ENCODE results near the gene MAP2K3.

The MAP2K3 gene

GRCh38 chr17:21282850-21283249, 1.7 kb upstream of the MAP2K3 start:
- DNase-seq (ENCODE audit: low spot score): no peak

GRCh38 chr17:21283482-21284318, 811 bp upstream of the MAP2K3 start:
- DNase-seq (ENCODE audit: low spot score): no peak

- no peak for DNase-seq (ENCODE audit: low spot score)
Observed at GRCh38 chr17:21285164-21286065, 904 bp downstream of the MAP2K3 start.

- DNase-seq (ENCODE audit: low spot score): peak; percentile 34
Observed at GRCh38 chr17:21286066-21286770, 1.7 kb downstream of the MAP2K3 start.

DNA sequence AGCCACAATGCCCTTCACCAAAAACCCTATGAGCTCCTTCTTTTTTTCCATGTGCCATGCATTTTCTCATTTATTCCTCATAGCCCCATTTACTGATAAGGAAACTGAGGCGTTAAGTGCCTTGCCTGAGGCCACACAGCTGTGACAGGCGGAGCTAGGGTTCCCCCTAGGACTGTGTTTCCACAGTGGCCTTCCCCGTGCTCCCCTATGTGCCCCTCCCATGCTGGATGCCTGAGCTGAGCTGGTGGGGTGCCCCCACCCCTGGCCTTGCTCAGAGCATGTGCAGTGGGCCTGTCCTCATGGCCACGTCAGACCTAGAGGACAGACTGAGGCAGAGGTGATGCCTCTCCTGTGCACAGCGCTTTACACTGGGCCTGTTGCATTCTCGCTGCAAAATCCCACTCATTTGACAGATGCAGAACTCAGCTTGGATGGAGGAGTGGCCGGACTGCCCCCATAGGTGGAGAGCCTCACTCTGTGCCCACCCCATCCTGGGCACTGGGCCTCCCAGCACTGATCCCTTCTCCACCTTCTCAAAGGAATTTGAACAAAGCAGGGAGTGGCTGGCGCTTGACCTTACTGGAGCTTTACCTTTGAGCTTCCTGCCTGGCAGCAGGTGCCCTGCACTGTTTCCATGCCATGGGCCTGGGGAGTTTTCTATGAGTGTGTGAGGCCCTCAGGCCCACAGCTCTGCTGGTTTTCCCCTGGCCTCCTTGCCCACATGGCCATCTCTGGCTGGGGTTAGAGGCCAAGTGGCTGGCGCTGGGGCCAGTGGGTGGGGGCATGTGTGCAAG, 2.6 kb downstream of the MAP2K3 start:
- no peak for DNase-seq (ENCODE audit: low spot score)

DNA sequence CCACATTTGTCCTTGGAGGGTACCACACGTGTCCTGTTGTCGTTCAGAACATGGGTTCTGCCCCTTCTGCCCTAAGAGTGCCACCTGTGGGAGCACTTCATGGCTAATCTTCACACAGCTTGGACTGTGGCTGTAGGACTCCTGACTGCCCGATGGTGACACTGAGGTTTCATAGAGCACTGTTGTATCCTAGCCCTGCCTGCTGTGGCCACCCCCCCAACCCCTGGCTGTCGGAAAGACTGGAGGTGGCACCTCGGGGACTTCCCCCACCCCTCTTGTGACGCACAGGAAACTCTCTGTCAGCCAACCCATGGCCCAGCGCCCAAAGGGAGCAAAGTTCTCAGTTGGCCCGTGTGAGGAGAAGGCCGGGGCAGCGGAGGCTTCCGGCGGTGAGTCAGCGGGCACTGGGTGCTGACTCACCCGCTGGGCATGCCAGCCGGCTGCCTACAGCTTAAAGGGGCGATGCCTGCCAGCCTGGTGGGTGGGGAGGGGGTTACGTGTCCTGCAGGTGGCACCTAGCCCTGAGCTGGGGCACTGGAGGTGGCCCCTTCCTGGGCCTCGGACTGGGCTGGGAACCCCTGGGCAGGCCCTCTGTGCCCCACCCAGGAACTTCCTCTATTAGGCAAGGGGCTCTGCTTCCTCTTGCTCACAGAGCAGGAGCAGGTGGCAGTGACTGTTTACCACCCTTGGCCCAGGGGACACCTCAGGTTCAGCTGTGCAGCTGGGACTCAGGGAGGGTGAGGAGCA, 3.4 kb downstream of the MAP2K3 start:
- peak; percentile 90 for DNase-seq (ENCODE audit: low spot score)

GRCh38 chr17:21288571-21289017, 4.1 kb downstream of the MAP2K3 start:
- DNase-seq (ENCODE audit: low spot score): no peak

DNA sequence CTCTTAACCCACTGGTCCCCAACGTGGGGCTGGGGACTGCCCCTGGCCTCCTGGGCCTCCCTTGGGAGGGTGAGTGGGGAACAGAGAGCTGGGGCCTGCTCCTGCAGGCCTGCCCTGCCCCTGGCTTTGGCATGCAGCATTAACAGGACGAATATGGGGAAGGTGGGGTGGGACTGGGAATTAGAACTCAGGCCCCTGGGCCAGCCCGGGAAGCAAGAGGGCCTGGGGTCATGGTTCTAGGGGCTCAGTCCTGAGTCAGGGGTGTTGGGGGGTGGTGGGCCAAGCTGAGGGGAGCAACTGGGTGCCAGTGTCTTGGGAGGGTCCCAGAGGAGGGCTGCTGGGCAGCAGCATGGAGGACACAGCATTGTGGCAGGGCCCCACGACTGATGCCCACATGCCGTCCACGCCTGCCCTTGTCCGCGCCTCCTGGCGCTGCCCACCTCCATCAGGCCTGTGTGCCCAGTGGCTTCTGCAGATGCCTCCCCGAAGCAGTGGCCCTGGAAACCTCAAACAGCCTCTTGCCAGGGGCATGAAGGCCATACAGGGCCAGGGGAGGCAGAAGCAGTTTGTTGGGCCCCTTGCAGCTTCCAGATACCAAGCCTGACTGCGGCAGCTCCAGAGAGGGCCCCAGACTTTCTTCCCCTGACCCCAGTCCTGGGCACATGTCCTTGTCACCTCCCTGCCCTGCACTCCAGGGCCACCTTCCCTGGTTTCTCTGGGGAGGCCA, 4.8 kb downstream of the MAP2K3 start:
- DNase-seq (ENCODE audit: low spot score): no peak

- no peak for DNase-seq (ENCODE audit: low spot score)
Observed at GRCh38 chr17:21289902-21290571, 5.5 kb downstream of the MAP2K3 start.

GRCh38 chr17:21291357-21291756, 6.8 kb downstream of the MAP2K3 start:
- no peak for DNase-seq (ENCODE audit: low spot score)

- DNase-seq (ENCODE audit: low spot score): no peak
Observed at GRCh38 chr17:21291862-21292261, 7.4 kb downstream of the MAP2K3 start.

DNA sequence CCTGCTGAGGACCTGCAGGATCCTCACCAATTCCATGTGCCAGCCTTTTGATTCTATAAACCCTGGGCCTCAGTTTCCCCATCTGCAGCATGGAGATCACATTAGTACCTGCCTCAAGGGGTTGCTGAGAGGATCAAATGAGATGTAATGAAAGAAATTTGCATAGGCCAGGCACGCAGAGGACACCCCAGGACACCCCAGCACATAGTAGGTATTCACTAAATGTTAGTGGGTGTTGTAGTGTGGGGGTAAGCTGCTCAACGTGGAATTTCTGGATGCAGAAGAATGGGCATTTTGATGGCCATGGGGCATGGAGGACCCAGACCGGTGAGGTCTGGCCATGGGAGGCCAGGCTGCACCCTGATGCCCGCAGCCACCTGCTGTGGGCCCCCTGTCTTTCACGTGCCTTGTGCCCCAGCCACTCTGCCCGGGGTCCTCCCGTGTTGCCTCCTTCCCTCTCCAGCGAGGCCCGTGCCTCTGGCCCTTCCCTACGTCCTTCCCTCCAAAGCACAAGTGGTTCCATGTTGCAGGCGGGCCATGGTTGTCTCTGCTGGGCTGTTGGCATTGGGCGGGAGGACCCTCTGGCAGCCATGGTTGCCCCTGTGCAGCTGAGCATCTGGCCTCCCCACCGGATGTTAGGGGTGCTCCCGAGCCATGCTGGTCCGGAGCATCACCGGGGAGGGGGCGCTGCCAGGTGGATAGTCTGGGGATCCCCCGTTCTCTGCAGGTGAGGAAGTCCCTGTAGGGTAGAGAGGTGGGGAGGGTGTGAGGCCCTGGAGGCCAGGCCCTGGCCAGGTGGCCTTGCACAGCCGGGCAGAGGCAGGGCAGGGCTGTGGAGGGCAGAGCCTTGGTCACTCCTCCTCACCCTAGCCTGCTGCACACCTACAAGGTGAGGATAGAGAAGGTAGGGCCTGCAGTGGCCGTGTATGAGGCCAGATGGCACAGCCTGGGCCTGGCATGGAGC, 8.6 kb downstream of the MAP2K3 start:
- DNase-seq (ENCODE audit: low spot score): no peak

- no peak for DNase-seq (ENCODE audit: low spot score)
Observed at GRCh38 chr17:21293831-21294210, 9.3 kb downstream of the MAP2K3 start.

DNA sequence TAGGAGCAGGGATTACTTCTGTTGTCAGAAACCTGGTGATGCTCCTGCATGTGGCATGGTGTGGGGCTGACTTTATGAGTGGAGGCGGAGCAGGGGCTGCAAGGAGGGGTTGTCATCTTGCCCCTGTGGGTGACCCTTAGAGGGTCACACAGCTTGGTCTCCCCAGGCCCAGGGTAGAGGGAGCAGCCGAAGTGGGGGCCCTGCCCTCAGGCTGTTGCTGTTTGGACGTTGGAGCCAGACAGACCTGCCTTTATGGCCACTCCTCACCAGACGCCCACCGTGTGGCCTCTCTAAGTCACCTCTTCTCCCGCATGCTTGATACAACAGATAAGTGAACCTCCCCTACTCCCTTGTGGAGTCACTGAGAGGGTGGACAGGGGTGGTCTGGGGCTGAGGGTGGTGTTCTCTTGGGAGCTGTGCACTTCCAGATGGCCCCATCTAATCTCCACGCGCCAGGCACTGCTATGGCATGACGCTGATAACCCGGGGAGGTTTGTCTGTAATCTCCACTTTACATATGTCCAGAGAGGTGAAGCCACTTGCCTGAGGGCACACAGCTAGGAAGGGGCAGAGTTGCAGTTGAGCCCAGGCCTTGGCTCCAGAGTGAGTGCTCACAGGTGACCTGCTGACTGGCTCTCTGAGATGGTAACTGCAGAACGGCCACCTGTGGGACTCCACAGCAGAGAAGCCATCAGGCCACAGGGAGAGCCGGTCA, 10.0 kb downstream of the MAP2K3 start:
- DNase-seq (ENCODE audit: low spot score): no peak

- peak; percentile 57 for DNase-seq (ENCODE audit: low spot score)
Observed at GRCh38 chr17:21295036-21295952, 10.8 kb downstream of the MAP2K3 start.

All from NAMALWA (cell line).